Inflammatory macrophage treated with lipopolysaccharide for 4 hours (primary cell): Measurements from ENCODE around the gene MSANTD1.

ENCODE experiments used
- DNase-seq: peaks from one replicate; pipeline ENCODE4 v3.0.0-alpha.2; 2020

Gene MSANTD1

GRCh38 chr4:3250438-3250955, 1.5 kb downstream of the MSANTD1 start:
- DNase-seq: no peak

- DNase-seq: no peak
These were observed 2.2 kb downstream of the MSANTD1 start for GRCh38 chr4:3250956-3251690.

- DNase-seq: no peak
These were observed 2.9 kb downstream of the MSANTD1 start for GRCh38 chr4:3251691-3252479.

GRCh38 chr4:3252480-3252828, 3.5 kb downstream of the MSANTD1 start:
- DNase-seq: no peak

GRCh38 chr4:3252831-3253641, 4.1 kb downstream of the MSANTD1 start:
- DNase-seq: no peak

- no peak for DNase-seq
These were observed 4.8 kb downstream of the MSANTD1 start for GRCh38 chr4:3253808-3254207.

GRCh38 chr4:3254302-3255131, 5.6 kb downstream of the MSANTD1 start:
- no peak for DNase-seq

- DNase-seq: no peak
These were observed 6.7 kb downstream of the MSANTD1 start for GRCh38 chr4:3255611-3256186.

GRCh38 chr4:3256230-3257102, 7.5 kb downstream of the MSANTD1 start:
- no peak for DNase-seq

GRCh38 chr4:3257103-3257555, 8.2 kb downstream of the MSANTD1 start:
- DNase-seq: no peak

- DNase-seq: no peak
These were observed 8.9 kb downstream of the MSANTD1 start for GRCh38 chr4:3257556-3258482.

- DNase-seq: no peak
These were observed 12.7 kb downstream of the MSANTD1 start for GRCh38 chr4:3261411-3262207.

GRCh38 chr4:3262208-3263052, 13.5 kb downstream of the MSANTD1 start:
- no peak for DNase-seq

GRCh38 chr4:3263053-3263875, 14.3 kb downstream of the MSANTD1 start:
- DNase-seq: no peak

GRCh38 chr4:3263876-3264193, 14.9 kb downstream of the MSANTD1 start:
- no peak for DNase-seq

- DNase-seq: no peak
These were observed 17.1 kb downstream of the MSANTD1 start for GRCh38 chr4:3266076-3266475.
